Activated T-helper 1 cell treated with anti-CD3 and anti-CD28 coated beads, Interleukin-12 subunit alpha, Interleukin-12 subunit beta, Interleukin-2, Interleukin-4 antibody, amounts not matched to agents 30 ng/mL and 10 ng/mL and 1 ng/mL, durations not matched to agents 14 hours and 24 hours and 36 hours (primary cell): Measurements from ENCODE around the gene CAMSAP2. TPM values are rescaled to one million over a fixed set of nuclear protein-coding genes. Genes with fewer than 3 reads are reported as not detected.

Source experiments
- DNase-seq: peaks from one replicate; pipeline ENCODE4 v3.0.0; 2021; ENCODE audit warnings: low spot score
- H3K27ac Mint-ChIP-seq: one replicate; pipeline ENCODE4 v1.8.0; 2021; ENCODE audit warnings: mild to moderate bottlenecking, mixed read lengths
- H3K27me3 Mint-ChIP-seq: one replicate; pipeline ENCODE4 v1.8.0; 2022; ENCODE audit warnings: mild to moderate bottlenecking, moderate library complexity, mixed read lengths; ENCODE audit not compliant: insufficient read depth
- H3K36me3 Mint-ChIP-seq: one replicate; pipeline ENCODE4 v1.8.0; 2021; ENCODE audit warnings: low read depth, mixed read lengths
- H3K4me1 Mint-ChIP-seq: one replicate; pipeline ENCODE4 v1.8.0; 2021; ENCODE audit warnings: low read depth, mixed read lengths
- H3K4me3 Mint-ChIP-seq: one replicate; pipeline ENCODE4 v1.8.0; 2021; ENCODE audit warnings: mild to moderate bottlenecking, moderate library complexity, mixed read lengths
- H3K9me3 Mint-ChIP-seq: one replicate; pipeline ENCODE4 v1.8.0; 2021; ENCODE audit warnings: mixed read lengths
- intact Hi-C: fragments of 100-400 bp; cut with micrococcal nuclease; formaldehyde crosslinking; loops from one replicate; pipeline ENCODE4 v1.15.1; 2024
- total RNA-seq: library from RNA; stranded (reverse); gene quantifications from 2 replicates; pipeline ENCODE4 v1.2.3, GENCODE V29; 2022

CAMSAP2 gene
- total RNA-seq, 1 donor from 2014 or later: 0.83 TPM

GRCh38 chr1:200897259-200897658 is 158.6 kb downstream of the CAMSAP2 start:
- no peak for DNase-seq
- H3K27me3 Mint-ChIP-seq: peaks cover 62% of the 10 kb centered on the region
- peaks cover 1% of the 10 kb centered on the region for H3K4me1 Mint-ChIP-seq
- H3K9me3 Mint-ChIP-seq: no peaks in the 10 kb centered on the region
- H3K4me3 Mint-ChIP-seq: no peak overlapping the region
- no peak overlapping the region for H3K27ac Mint-ChIP-seq
- no peaks in the 10 kb centered on the region for H3K36me3 Mint-ChIP-seq
- intact Hi-C loops: no loop called here

- no peaks in the 10 kb centered on the region for H3K36me3 Mint-ChIP-seq
- DNase-seq: no peak
- H3K27me3 Mint-ChIP-seq: peaks cover 55% of the 10 kb centered on the region
- H3K4me3 Mint-ChIP-seq: no peak overlapping the region
- intact Hi-C loops: no loop called here
- no peaks in the 10 kb centered on the region for H3K9me3 Mint-ChIP-seq
- H3K4me1 Mint-ChIP-seq: no peaks in the 10 kb centered on the region
- no peak overlapping the region for H3K27ac Mint-ChIP-seq
Observed at GRCh38 chr1:200899015-200899386, 160.3 kb downstream of the CAMSAP2 start.

GRCh38 chr1:200899451-200899915 is 160.8 kb downstream of the CAMSAP2 start:
- peaks cover 55% of the 10 kb centered on the region for H3K27me3 Mint-ChIP-seq
- H3K4me1 Mint-ChIP-seq: no peaks in the 10 kb centered on the region
- intact Hi-C loops: no loop called here
- H3K36me3 Mint-ChIP-seq: no peaks in the 10 kb centered on the region
- H3K9me3 Mint-ChIP-seq: no peaks in the 10 kb centered on the region
- DNase-seq: no peak
- no peak overlapping the region for H3K4me3 Mint-ChIP-seq
- no peak overlapping the region for H3K27ac Mint-ChIP-seq

GRCh38 chr1:200899954-200900867 is 161.5 kb downstream of the CAMSAP2 start:
- intact Hi-C loops: no loop called here
- H3K4me3 Mint-ChIP-seq: no peak overlapping the region
- H3K9me3 Mint-ChIP-seq: no peaks in the 10 kb centered on the region
- H3K36me3 Mint-ChIP-seq: no peaks in the 10 kb centered on the region
- no peak overlapping the region for H3K27ac Mint-ChIP-seq
- peaks cover 1% of the 10 kb centered on the region for H3K4me1 Mint-ChIP-seq
- no peak for DNase-seq
- peaks cover 54% of the 10 kb centered on the region for H3K27me3 Mint-ChIP-seq

- H3K4me1 Mint-ChIP-seq: peaks cover 8% of the 10 kb centered on the region
- H3K27me3 Mint-ChIP-seq: peaks cover 54% of the 10 kb centered on the region
- DNase-seq: no peak
- H3K36me3 Mint-ChIP-seq: no peaks in the 10 kb centered on the region
- no peaks in the 10 kb centered on the region for H3K9me3 Mint-ChIP-seq
- no peak overlapping the region for H3K4me3 Mint-ChIP-seq
- H3K27ac Mint-ChIP-seq: no peak overlapping the region
- intact Hi-C loops: no loop called here
Observed at GRCh38 chr1:200900877-200901276, 162.2 kb downstream of the CAMSAP2 start.

- peaks cover 54% of the 10 kb centered on the region for H3K27me3 Mint-ChIP-seq
- peaks cover 10% of the 10 kb centered on the region for H3K4me1 Mint-ChIP-seq
- DNase-seq: no peak
- H3K27ac Mint-ChIP-seq: no peak overlapping the region
- intact Hi-C loops: no loop called here
- H3K36me3 Mint-ChIP-seq: no peaks in the 10 kb centered on the region
- no peaks in the 10 kb centered on the region for H3K9me3 Mint-ChIP-seq
- H3K4me3 Mint-ChIP-seq: no peak overlapping the region
Observed at GRCh38 chr1:200901350-200901749, 162.7 kb downstream of the CAMSAP2 start.

GRCh38 chr1:200901796-200902444 is 163.2 kb downstream of the CAMSAP2 start:
- H3K4me3 Mint-ChIP-seq: no peak overlapping the region
- no peak overlapping the region for H3K27ac Mint-ChIP-seq
- H3K27me3 Mint-ChIP-seq: peaks cover 51% of the 10 kb centered on the region

GRCh38 chr1:200903793-200904192 is 165.1 kb downstream of the CAMSAP2 start:
- intact Hi-C loops: no loop called here
- Mint-ChIP-seq H3K27ac (no peak overlapping the region), H3K9me3 (no peaks in the 10 kb centered on the region), H3K4me1 (peaks cover 10% of the 10 kb centered on the region), H3K27me3 (peaks cover 44% of the 10 kb centered on the region), H3K36me3 (no peaks in the 10 kb centered on the region), H3K4me3 (no peak overlapping the region)
- no peak for DNase-seq

More at GRCh38 chr1:200901796-200902444, 163.2 kb downstream of the CAMSAP2 start:
- Mint-ChIP-seq H3K36me3 (no peaks in the 10 kb centered on the region), H3K9me3 (no peaks in the 10 kb centered on the region), H3K4me1 (peaks cover 10% of the 10 kb centered on the region)
- intact Hi-C loops: no loop called here
- no peak for DNase-seq

- H3K27me3 Mint-ChIP-seq: peaks cover 36% of the 10 kb centered on the region
- no peak overlapping the region for H3K4me3 Mint-ChIP-seq
- intact Hi-C loops: loop anchor here (1.0 to 5.0 kb wide), 4 partner anchors 15 to 277 kb away; no protein-coding TSS in a partner anchor
- no peaks in the 10 kb centered on the region for H3K36me3 Mint-ChIP-seq
- DNase-seq: no peak
- H3K27ac Mint-ChIP-seq: no peak overlapping the region
- H3K4me1 Mint-ChIP-seq: peaks cover 10% of the 10 kb centered on the region
- no peaks in the 10 kb centered on the region for H3K9me3 Mint-ChIP-seq
Observed at GRCh38 chr1:200904772-200905171, 166.1 kb downstream of the CAMSAP2 start.

GRCh38 chr1:200905411-200906052 is 166.8 kb downstream of the CAMSAP2 start:
- Mint-ChIP-seq H3K4me1 (peaks cover 10% of the 10 kb centered on the region), H3K4me3 (no peak overlapping the region), H3K27me3 (peaks cover 35% of the 10 kb centered on the region), H3K36me3 (no peaks in the 10 kb centered on the region), H3K27ac (no peak overlapping the region), H3K9me3 (no peaks in the 10 kb centered on the region)
- DNase-seq: peak; percentile 38
- intact Hi-C loops: loop anchor here (1.0 to 5.0 kb wide), 4 partner anchors 16 to 278 kb away; no protein-coding TSS in a partner anchor

GRCh38 chr1:200906491-200906890 is 167.8 kb downstream of the CAMSAP2 start:
- H3K27me3 Mint-ChIP-seq: peaks cover 31% of the 10 kb centered on the region
- DNase-seq: no peak
- peaks cover 10% of the 10 kb centered on the region for H3K4me1 Mint-ChIP-seq
- no peak overlapping the region for H3K27ac Mint-ChIP-seq
- H3K36me3 Mint-ChIP-seq: no peaks in the 10 kb centered on the region
- no peak overlapping the region for H3K4me3 Mint-ChIP-seq
- intact Hi-C loops: loop anchor here (5.0 kb wide), 3 partner anchors 36 to 279 kb away; no protein-coding TSS in a partner anchor
- H3K9me3 Mint-ChIP-seq: no peaks in the 10 kb centered on the region

GRCh38 chr1:200907611-200908097 is 169.0 kb downstream of the CAMSAP2 start:
- Mint-ChIP-seq H3K9me3 (no peaks in the 10 kb centered on the region), H3K4me1 (peaks cover 10% of the 10 kb centered on the region), H3K36me3 (no peaks in the 10 kb centered on the region), H3K4me3 (no peak overlapping the region), H3K27me3 (peaks cover 29% of the 10 kb centered on the region), H3K27ac (no peak overlapping the region)
- no peak for DNase-seq
- intact Hi-C loops: loop anchor here (5.0 kb wide), 3 partner anchors 35 to 280 kb away; no protein-coding TSS in a partner anchor
